Stimulated activated CD4-positive, alpha-beta T cell treated with anti-CD3 and anti-CD28 coated beads, TNF-alpha, amount 100 ng/mL, for 1 hour (primary cell): ENCODE data around the gene PPM1N.

ENCODE experiments used
- DNase-seq, 3 donors: peaks; one replicate each; pipeline ENCODE4 v3.0.0-alpha.2; 2020; ENCODE audit warnings: low read depth in 3 of 3, low spot score in 1 of 3

PPM1N gene, protein sequence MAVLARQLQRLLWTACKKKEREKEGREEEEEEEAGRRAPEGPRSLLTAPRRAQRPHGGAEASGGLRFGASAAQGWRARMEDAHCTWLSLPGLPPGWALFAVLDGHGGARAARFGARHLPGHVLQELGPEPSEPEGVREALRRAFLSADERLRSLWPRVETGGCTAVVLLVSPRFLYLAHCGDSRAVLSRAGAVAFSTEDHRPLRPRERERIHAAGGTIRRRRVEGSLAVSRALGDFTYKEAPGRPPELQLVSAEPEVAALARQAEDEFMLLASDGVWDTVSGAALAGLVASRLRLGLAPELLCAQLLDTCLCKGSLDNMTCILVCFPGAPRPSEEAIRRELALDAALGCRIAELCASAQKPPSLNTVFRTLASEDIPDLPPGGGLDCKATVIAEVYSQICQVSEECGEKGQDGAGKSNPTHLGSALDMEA

DNA sequence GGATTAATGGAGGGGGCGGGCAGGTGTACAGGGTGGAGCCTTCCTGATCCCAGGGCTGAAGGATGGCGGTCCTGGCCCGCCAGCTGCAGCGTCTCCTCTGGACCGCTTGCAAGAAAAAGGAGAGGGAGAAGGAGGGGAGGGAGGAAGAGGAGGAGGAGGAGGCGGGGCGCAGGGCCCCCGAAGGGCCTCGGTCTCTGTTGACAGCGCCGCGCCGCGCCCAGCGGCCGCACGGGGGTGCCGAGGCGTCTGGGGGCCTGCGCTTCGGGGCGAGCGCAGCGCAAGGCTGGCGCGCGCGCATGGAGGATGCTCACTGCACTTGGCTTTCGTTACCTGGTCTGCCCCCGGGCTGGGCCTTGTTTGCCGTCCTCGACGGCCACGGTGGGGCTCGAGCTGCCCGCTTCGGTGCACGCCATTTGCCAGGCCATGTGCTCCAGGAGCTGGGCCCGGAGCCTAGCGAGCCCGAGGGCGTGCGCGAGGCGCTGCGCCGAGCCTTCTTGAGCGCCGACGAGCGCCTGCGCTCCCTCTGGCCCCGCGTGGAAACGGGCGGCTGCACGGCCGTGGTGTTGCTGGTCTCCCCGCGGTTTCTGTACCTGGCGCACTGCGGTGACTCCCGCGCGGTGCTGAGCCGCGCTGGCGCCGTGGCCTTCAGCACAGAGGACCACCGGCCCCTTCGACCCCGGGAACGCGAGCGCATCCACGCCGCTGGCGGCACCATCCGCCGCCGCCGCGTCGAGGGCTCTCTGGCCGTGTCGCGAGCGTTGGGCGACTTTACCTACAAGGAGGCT, at the start of gene PPM1N:
TSS of gene PPM1N (plus strand) at position 33 of the 785 bp plus-strand sequence. CDS start at position 63, 30 bp downstream.
- peak in 1 of 3 donors; percentile 49 for DNase-seq

DNA sequence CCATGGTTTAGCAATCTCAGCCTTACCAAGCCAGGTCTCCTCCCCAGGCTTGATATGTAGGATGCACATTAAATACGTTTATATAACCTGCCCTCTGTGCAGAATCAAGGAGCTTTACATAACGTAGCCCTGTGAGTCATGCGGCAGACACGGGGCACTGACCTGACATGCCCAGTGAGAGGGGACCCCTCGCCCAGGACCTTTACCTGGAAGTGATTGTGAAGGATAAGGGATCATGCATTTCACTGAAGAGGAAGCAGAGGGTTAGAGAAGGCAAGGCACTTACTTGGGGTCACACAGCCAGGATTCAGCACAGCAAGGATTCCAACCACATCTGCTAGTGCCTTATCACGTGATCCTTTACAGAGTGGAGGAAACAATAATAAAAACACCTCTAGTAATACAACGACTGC, 49.4 kb upstream of the PPM1N start:
- no peak for DNase-seq

DNA sequence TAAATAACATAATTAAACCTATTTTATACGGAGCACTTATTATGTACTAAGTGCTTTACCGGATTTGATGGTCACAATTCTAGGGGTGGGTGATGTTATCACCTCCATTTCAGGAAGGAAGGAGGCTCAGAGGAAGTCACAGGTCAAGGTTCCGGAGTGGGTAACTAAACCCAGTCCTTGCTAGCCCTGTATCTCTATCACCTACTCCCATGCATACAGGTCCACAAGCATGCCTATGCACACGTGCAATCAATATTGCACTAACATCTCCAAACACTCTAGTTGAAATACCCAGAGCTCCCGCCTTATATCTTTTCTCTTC, 48.3 kb upstream of the PPM1N start:
- no peak for DNase-seq

DNA sequence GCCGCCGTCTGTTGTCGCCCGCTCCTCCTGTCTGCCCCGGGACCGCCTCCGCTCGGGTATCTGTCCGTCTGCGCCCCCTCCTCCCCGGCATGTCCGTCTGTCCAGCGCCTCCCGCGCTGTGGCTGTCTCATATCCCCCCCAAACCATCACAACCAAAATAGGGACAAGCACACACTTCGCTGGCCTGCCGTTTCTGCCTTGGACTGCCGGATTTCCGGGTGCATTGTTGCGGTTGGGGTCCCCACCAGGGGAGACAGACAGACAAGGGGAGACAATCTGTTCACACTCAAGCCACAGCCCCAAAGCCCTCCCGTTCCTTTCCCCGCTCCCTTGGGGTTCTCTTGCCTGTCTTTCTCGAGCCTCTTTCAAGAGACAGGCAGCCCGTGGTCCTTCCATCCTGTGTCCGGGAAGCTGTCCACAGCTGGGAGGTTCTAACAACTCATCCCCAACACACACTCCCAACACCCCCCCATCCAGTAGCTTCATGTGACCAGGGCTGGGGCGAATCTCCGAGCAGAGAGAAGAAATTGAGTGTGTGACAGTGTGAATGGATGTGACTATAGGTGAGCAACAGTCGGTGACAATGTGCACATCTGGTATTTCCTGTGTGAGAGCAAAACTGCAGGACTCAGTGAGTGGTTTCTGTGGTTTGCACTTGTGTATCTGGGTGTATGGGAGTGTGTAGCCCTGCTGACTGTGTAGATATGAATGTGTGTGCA, 47.0 kb upstream of the PPM1N start:
- no peak for DNase-seq

DNA sequence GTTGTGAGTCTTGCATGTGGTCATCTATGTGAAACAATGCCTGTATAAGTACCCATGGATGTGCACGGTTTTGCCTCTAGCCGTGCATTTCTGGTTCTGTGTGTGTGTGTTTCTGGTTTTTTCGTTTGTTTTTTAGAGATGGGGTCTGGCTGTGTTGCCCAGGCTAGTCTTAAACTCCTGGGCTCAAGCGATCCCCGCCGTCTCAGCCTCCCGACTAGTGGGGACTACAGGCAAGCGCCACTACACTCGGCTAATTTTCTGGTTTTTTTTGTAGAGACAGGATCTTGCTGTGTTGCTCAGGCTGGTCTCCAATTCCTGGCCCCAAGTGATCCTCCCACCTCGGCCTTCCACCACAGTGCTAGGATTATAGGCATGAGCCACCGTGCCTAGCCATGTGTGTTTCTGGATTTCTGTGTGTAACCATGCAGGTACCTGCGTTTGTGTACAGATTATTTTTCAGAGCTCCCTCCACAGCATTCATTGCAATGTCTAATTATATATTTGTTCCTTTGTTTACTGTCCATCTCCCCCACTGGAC, 46.3 kb upstream of the PPM1N start:
- DNase-seq, result no peak

DNA sequence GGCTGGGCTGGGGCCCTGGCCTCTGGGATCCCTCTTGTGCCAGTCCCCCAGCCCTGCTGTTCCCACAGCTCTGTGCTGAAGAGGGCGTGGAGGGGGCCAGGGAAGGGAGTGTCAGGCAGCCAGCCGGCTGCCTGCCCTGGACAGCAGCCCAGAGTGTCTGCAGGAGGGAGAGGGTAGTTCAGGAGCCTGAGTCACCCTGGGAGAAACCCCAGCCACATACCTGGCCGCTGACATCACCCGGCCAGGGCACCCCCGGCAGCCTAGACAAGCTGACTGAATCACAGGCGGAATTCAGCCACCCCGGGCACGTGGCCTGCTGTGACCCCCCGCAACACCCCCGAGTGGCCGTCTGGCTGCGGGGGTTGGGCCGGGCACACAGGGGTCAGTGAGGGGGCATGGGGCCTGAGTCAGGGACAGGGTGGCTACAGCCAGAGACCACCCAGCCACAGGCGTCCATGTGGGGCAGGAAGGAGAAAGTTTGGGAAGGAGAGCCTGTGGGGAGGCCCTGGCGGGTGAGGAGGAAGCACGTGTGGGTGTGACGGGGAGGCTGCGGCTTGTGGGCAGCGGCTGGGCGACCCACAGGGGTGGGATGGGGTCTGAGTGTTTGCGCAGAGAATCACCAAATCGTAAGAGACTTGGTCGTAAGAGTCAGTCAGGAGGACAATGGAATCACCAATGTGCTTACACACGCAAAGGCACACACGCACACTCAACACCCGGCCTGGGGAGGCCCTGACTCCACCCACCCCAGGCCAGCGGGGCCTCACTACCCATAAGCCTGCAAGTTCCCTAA, 42.3 kb upstream of the PPM1N start:
- DNase-seq, result no peak

DNA sequence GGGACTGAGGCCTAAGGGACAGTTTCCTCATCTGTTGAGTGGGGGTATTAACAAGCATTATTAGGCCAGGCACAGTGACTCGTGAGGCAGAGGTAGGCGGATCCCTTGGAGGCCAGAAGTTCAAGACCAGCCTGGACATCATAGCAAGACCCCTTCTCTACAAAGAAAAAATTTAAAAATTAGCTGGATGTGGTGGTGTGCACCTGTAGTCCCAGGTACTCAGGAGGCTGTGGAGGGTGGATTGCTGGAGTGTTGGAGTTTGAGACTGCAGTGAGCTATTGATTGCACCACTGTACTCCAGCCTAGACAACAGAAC, 41.8 kb upstream of the PPM1N start:
- no peak for DNase-seq

DNA sequence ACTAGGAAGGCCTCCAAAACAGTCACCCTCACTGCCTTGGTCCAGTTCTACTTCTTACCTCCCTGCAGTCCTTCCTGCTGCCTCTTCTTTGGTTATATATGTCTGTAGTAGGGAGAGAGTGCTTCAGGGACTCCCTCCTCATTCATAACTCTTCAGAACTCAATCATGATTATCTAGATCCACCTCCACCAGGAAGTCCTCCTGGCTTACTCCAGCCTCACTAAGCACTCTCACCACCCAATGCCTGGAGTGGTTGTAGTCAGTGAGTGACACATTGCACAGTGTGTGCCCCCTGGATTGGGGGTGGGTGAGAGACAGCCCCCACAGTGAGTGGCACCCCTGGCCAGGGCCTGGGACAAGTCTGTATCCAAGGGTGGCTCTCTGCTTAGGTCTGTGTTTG, 40.5 kb upstream of the PPM1N start:
- DNase-seq, result no peak

DNA sequence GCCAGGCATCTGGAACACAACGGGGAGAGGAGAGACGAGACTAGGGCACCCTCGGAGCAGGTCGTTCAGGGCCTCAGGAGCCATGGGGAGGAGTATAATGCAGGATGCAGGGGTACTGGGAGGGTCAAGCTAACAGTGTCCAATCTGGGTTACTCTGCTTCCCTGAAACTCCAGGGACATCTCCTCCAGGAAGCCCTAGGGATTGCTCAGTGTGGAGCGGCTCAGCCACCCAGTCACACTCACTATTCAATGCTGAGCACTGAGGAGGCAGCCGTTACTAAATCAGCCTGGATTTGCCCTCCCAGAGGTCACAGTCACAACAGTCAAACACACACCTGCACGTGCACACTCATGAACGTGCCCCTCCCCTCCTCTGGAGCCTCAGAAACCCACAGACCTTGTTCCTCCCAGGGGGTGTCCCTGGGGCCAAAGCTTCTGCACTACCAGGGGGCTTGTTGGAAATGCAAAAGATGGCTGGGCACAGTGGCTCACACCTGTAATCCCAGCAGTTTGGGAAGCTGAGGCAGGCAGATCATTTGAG, 37.4 kb upstream of the PPM1N start:
- no peak for DNase-seq

DNA sequence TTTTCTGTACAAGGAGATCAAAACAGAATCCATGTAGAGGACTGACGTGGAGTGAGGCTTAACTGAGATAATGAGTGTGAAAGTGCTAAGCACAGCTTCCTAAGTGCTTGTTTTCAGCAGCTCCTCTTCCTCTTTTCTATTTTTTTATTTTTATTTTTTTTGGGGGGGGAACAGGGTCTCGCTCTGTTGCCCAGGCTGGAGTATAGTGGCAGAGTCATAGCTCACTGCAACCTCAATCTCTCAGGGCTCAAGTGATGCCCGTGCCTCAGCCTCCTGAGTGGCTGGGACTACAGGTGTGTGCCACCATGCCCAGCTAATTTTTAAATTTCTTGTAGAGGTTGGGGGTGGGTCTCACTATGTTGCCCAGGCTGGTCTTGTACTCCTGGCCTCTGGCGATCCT, 36.1 kb upstream of the PPM1N start:
- no peak for DNase-seq

DNA sequence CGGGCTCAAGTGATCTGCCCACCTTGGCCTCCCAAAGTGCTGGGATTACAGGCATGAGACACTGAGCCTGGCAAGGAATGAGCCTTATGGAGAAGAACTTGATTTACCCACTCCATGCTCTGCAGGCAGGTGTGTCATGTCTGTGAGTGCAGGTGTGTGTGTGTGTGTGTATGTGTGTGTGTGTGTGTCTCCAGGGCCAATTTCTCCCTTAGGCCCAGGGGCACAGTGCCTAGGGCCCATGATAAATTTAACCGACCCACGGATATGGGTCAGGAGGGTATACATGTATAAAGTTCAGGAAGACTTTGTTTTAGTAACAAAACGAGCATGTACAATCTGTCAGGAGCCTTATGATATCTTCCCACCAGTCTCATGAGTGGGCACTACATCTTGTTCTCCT, 35.0 kb upstream of the PPM1N start:
- DNase-seq, result no peak

DNA sequence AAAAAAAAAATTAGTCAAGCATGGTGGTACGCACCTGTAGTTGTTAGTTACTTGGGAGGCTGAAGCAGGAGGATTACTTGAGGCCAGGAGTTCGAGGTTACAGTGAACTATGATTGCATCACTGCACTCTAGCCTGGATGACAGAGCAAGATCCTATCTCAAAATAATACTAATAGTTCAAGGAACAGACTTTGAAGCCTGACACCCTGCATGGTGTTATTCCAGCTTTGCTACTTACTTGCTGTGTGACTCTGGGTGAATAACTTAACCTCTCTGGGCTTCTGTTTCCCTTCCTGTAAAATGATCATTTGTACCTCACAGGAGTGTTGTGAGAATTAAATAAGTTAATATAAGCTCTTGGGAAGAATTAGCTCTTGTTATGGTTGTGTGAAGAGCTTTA, 34.0 kb upstream of the PPM1N start:
- DNase-seq, result no peak

DNA sequence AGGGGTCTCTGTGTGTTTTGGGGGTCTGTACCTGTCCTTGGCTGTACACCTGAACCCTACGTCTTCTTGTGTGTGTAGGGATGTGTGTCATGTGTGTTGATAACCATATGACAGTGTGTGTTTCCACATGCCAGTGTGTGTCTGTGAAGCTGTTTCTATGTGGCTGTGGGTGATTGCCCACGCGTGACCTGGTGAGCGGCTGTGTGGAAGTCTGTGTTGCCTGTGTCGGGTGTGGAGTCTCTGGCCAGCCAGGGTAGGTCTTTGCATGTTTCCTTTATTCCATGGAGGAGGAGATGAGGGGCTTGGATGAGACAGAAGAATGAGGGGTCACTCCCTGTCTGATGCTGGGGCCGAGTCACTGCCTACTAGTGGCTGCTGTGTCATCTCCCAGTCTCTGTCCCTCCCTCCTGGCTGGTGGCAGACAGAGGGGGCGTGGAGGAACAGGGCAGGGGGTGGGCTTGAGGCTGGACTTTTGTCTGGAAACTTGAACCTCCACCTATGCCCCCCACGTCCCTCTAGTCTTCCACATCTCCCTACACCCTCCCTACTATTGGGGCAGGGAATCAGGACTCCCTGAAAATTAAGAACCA, 33.3 kb upstream of the PPM1N start:
- no peak for DNase-seq

DNA sequence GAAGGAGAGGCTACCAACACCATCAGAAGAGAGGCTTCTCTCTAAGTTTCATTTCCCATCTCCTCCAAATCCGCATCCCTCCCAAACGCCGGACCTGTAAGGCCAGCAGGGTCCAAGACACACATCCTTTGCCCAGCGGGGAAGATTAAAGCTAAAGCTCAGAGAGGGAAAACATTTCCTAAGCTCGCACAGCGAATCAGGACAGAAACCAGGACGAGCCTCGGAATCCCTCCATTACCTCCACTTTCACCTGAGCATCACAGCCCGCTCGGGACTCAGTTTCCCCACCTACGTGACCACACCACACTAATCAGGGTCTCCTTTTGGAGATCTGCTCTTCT, 31.2 kb upstream of the PPM1N start:
- DNase-seq, result no peak

DNA sequence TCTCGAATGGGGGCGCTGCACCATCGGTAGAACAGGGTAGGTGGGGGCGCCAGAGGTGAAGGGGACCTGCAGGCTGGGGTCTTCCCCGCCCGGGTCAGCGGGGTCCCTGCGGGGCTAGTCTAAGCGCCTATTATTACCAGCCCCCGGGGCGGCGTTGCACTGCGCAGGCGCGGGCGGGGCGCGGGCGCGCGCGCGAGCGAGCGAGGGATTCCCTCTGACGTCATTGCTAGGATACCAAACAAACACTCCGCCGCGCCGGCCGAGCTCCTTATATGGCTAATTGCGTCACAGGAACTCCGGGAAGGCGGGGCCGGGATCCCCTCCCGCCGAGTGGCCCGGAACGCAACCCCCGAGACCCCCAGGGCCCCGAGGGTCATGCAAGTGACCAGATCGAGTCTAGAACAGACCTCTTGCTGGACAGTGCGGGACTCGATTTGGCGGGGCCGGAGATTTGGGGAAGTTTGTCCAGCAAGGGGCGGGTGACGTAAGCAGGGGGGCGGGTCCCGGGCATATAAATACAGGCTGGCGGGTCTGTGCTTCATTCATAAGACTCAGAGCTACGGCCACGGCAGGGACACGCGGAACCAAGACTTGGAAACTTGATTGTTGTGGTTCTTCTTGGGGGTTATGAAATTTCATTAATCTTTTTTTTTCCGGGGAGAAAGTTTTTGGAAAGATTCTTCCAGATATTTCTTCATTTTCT, 30.6 kb upstream of the PPM1N start, which contains the start of gene FOSB:
TSS of gene FOSB (plus strand) at position 541 of the 703 bp plus-strand sequence. CDS start 591 bp downstream, outside the sequence.
- peak; percentile 82 to 94 (median 91) for DNase-seq

DNA sequence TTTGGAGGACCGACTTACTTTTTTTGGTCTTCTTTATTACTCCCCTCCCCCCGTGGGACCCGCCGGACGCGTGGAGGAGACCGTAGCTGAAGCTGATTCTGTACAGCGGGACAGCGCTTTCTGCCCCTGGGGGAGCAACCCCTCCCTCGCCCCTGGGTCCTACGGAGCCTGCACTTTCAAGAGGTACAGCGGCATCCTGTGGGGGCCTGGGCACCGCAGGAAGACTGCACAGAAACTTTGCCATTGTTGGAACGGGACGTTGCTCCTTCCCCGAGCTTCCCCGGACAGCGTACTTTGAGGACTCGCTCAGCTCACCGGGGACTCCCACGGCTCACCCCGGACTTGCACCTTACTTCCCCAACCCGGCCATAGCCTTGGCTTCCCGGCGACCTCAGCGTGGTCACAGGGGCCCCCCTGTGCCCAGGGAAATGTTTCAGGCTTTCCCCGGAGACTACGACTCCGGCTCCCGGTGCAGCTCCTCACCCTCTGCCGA, 30.0 kb upstream of the PPM1N start:
- no peak for DNase-seq

DNA sequence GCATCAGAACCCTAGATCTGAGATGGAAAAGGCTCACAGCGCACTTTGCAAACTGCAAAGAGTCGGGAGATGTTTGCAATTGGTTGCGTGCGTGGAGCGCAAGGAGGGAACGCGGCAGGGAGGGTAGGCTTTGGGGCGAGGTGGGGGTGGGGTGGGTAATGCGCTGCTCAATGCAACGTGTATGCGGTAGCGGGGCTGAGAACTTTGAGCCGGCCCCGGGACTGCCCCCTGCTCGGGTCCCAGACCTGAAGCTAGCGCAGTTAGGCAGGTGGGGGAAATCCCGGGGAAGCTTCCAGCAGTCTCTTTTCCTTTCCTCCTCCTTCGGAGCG, 29.5 kb upstream of the PPM1N start:
- DNase-seq, result no peak

DNA sequence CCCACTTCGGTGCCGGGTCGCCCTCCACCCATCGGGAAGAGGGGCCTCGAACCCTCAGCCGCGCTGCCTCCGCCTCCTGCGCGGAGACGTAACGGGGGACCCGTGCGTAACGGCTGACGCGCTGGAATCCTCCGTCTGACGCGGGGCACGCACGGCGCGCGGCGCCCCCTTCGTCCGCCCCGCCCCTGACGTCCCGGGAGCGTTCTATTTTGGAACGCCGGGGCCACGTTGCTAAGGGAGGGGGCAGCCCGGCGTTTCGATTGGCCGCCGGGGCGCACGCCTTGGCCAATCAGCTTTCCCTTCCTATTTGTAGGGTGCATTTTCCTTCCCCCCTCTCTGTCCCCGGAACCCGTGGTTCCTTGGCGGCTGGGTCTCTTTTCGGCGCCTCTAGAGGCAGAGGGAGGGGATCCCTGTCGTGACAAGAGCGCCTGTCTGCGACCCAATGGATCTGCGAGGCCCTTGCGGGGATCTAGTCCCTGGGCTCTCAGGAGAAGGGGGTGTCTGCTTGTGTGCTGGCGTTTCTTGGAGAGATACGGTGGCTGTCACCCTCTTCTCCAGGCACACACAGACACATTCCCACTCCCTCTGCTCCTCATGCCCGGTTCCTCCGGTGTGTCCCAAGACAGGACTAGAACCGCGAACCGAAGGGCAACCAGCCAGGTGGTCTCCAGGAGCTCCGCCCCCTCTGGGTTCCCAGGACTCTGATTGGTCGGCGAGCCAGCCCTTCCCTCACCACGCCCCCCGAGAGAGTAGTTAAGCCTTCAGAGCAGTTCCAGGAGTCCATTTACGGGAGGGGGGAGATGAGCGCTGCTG, 28.9 kb upstream of the PPM1N start:
- peak; percentile 80 to 86 (median 85) for DNase-seq
